HG02943 (cell line): ENCODE data around the gene RAD51C.
"Not testable (repeated sequence)": the region's sequence is repeated elsewhere in the genome, so short reads cannot be mapped to it uniquely, and the experiment has no call there.

ENCODE experiments used
- ATAC-seq: cut with Tn5 transposase; IDR thresholded peaks from one replicate; pipeline ENCODE4 v1.9.1; 2021; ENCODE audit warnings: mild to moderate bottlenecking, low read depth, moderate library complexity; ENCODE audit not compliant: unreplicated experiment

RAD51C gene

GRCh38 chr17:58692239-58693055, at the start of gene RAD51C:
RAD51C (plus strand) TSS chr17:58692602; CDS start chr17:58692644, 42 bp downstream.
- peak; percentile 94 for ATAC-seq

GRCh38 chr17:58643147-58643546, 49.3 kb upstream of the RAD51C start:
- ATAC-seq, result no peak

DNA sequence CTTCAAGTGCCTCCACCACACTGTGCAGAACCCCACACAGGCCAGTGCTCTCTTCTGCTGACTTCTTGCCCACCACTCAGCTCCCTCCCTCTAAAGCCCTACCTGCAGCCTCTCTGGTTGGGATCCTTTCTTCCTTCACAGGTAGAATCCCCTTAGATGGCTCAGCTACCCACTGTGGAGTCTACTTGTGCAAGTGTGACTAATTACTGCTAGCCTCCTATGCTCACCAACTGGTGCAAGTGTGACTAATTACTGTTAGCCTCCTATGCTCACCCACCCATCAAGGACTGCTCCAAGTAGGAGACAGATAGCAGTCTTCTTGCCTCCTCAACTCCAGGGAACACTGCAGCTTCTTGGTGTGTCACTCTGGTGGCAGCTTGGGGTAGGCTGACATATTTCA, 44.2 kb upstream of the RAD51C start:
- ATAC-seq, result no peak

DNA sequence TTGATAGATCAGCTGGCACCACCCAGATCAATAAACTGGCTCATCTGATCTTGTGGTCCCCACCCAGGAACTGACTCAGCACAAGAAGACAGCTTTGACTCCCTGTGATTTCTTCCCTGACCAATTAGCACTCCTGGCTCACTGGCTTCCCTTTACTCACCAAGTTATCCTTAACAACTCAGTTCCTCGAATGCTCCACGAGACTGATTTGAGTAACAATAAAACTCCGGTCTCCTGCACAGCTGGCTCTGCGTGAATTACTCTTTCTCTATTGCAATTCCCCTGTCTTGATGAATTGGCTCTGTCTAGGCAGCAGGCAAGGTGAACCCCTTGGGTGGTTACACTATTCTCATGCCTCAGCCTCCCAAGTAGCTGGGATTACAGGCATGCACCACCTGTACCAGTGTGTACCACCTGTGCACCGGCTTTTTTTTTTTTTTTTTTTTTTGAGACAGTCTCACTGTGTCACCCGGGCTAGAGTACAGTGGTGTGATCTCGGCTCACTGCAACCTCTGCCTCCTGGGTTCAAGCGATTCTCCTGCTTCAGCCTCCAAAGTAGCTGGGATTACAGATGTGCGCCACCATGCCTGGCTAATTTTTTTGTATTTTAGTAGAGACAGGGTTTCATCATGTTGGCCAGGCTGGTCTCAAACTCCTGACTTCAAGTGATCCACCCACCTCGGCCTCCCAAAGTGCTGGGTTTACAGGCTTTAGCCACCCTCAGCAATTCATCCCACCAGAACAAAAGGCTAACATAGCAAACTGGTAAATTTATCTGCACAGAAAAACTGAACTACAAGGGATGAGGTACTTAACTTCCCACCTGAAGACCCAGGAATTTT, 34.2 kb upstream of the RAD51C start:
- ATAC-seq, result not testable (repeated sequence)

GRCh38 chr17:58658804-58659713, 33.3 kb upstream of the RAD51C start:
- ATAC-seq, result peak; percentile 54

- ATAC-seq, result not testable (repeated sequence)
Measured at GRCh38 chr17:58659714-58660084, 32.7 kb upstream of the RAD51C start.

DNA sequence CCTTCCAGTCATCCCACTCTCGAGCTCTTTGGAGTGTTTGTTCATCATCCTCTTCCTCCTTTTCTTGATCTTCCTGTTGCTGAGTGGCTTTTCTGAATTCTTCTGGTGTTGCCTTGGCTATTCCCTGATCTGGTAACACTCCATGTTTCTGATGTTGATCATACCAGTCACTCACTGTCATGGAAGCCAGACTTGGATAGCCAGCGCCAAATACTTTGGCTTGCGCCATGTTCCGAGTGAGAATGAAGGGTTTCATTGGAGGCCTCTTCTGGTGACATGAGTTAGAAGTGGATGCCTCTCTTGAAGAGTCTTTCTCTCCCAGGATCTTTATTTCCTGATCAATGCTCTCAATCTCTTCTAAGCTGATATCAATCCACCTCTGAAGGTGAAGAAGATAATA, 31.8 kb upstream of the RAD51C start:
- no peak for ATAC-seq

DNA sequence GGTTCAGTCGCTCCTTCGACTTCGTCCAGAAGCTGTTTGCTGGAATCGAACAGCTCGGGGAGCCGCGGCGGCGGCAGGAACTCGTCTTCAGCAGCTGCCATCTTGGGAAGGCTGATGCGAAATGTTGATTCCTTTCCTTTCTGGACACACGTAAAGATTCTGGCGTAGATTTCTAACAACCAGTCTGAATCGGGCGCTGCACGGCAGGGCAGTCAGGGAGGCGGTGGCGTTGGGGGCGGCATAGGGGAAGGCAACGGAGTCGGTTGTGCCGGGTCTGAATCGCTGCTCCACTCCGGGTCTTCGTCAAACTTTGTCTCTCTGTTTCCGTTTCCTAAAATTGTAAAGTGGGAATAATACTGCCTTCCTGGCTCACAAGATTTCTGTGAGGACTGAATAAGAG, 30.9 kb upstream of the RAD51C start:
- ATAC-seq, result no peak

DNA sequence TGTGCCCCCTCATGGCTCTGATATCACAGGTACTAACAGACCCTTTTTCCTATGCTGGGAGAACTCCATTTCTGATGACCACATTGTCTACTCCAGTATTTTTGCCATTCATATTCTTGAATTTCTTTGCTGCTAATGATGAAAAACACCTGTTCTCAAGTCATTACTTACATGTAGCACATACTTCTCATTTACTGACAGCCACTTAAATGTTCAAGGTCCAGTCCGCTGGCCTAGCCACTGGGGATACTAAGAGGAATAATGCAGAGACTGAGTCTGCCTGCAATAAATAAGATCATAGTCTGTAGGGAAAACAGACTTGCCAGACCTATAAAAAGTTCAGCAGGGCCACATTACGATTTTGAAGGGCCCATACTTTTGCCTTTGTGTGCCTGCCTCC, 28.1 kb upstream of the RAD51C start:
- no peak for ATAC-seq

- no peak for ATAC-seq
Measured at GRCh38 chr17:58665946-58666857, 26.2 kb upstream of the RAD51C start.

- ATAC-seq, result no peak
Measured at GRCh38 chr17:58666858-58667267, 25.5 kb upstream of the RAD51C start.

GRCh38 chr17:58667934-58668597, 24.3 kb upstream of the RAD51C start:
- no peak for ATAC-seq

DNA sequence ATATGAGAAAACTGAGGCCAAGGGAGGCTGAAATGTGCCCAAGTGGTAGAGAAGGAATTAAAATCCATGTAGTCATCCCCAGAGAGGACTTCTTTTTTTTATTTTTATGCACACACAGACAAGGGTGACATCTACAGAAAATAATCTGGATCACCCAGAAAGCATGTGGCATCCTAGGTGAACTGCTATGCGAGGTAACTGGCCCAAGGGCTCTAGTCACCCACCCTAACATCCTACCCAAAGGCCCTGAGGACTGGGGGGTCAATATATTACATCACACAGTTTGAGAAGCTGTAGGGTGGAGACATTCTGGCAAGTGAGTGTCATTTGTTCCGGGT, 23.8 kb upstream of the RAD51C start:
- ATAC-seq, result no peak

DNA sequence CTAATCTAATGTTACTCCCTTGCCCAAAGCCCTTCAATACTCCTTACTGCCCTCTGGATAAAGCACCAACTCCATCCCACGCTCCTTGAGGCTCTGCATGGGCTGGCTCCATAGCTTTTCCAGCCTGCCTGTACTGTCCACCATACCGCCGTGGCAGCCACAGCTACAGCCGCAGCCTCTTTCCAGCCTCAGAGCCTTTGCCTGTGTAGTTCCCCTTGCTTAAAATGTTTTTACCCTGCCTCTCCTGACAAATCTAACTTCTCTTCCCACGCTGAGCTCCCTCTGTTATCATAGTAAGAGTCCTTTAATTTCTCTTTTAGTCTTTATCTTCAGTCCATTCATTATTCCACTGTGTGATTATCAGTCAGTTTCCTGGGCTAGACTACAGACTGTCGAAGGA, 22.5 kb upstream of the RAD51C start:
- ATAC-seq, result no peak

GRCh38 chr17:58671969-58672368, 20.4 kb upstream of the RAD51C start:
- no peak for ATAC-seq

DNA sequence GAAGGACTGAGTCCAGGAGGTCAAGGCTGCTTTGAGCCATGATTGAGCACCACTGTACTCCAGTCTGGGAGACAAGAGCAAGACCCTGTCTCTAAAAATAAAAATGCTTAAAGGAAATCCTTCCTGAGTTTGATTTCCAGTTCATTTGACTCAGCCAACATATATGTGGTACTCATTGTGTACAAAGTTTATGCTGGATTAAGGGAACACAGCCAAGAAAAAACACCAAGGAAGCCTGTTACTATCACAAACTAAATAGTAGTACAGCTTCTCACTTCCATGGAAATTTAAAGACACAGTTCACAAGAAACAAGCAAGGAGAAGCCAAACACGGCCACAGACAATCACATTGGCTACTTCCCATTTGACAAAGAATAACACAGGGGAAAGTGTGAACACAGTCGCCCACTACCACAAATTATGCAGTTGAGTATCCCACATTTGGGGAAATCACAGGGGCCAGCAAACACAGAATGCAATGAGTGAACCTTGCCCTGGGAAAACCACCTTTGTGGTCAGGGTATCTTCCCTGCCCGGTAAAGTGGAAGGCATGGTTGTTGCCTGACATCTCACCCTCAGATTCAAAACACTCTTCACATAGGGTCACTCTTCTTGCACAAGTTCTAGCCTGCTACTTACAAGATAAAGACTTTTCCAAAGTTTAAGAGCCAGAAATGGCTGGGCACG, 15.1 kb upstream of the RAD51C start:
- no peak for ATAC-seq

DNA sequence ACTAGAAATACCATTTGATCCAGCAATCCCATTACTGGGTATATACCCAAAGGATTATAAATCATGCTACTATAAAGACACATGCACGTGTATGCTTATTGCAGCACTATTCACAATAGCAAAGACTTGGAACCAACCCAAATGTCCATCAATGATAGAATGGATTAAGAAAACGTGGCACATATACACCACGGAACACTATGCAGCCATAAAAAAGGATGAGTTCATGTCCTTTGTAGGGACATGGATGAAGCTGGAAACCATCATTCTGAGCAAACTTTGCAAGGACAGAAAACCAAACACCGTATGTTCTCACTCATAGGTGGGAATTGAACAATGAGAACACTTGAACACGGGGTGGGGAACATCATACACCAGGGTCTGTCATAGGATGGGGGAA, 14.1 kb upstream of the RAD51C start:
- ATAC-seq, result not testable (repeated sequence)

DNA sequence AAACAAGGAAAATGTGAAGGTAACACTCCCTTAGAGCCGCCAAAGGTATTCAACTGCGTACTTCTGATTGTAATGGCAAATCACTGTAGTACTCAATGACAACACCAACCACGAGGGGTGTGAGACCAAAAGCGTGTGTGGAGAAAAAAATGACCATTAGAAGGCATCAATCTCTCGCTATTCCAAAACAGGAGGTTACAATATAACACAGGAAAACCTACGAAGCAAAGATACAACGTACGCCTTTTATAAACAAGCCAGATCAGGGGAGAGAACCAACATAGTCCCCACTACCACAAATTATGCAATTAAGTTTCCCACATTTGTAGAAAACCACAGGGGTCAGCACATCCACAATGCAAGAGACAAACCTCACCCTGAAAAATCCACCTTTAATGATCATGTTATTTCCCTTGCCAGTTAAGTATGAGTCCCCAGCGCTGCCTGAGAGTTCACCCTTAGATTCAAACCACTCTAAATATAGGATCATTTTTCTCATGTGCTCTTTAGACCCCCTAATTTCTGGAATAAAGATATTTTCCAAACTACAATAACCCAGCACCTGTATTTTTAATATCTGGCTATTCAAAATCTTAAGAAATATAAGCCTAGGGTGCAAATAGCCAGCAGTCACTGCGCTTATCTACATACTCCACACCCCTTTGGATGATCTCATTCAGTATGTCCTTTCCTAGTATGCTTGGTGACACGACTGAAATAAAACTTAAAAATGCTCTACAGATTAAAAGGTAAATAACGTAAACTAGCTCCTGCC, 13.0 kb upstream of the RAD51C start:
- ATAC-seq, result no peak
